HUES64 (cell line): ENCODE data around the gene PRR35. TPM values are rescaled to one million over a fixed set of nuclear protein-coding genes. Genes with fewer than 3 reads are reported as not detected.

Experiments
- H3K27ac ChIP-seq: 2 replicates; pipeline ENCODE4 v1.7.0; 2013; ENCODE audit warnings: low read depth, low read length, inconsistent platforms
- H3K27me3 ChIP-seq: 2 replicates; pipeline ENCODE4 v1.6.1; 2013; ENCODE audit warnings: mild to moderate bottlenecking, low read length; ENCODE audit not compliant: insufficient read depth
- H3K36me3 ChIP-seq: 2 replicates; pipeline ENCODE4 v1.6.1; 2013; ENCODE audit warnings: mild to moderate bottlenecking, low read length; ENCODE audit not compliant: insufficient read depth
- H3K4me1 ChIP-seq: 2 replicates; pipeline ENCODE4 v1.6.1; 2013; ENCODE audit warnings: mild to moderate bottlenecking, low read length, moderate library complexity; ENCODE audit not compliant: insufficient read depth
- H3K4me3 ChIP-seq: 2 replicates; pipeline ENCODE4 v1.5.1; 2013; ENCODE audit warnings: mild to moderate bottlenecking, low read length, moderate library complexity
- H3K9ac ChIP-seq: 2 replicates; pipeline ENCODE4 v1.6.1; 2013; ENCODE audit warnings: mild to moderate bottlenecking, low read depth, low read length
- H3K9me3 ChIP-seq: 2 replicates; pipeline ENCODE4 v1.6.1; 2013; ENCODE audit warnings: low read depth, low read length; ENCODE audit not compliant: insufficient read depth
- WGBS: fragments of 150-250, 120-280 bp; methylation state at CpG from one replicate; pipeline ENCODE4 v1.1.7; 2013; ENCODE audit warnings: missing lambda C conversion rate; 5-methylcytosine and 5-hydroxymethylcytosine counted together
- polyA plus RNA-seq, 2 experiments: library from polyadenylated mRNA; stranded (reverse); fragments of 50-300 nt; gene quantifications; one replicate each; pipeline ENCODE4 v1.2.3, GENCODE V29; 2013

The PRR35 gene
- 0.10 TPM for polyA plus RNA-seq (2013, experiment 1 of 2)
- not detected for polyA plus RNA-seq (2013, experiment 2 of 2)

- no peaks in the 10 kb centered on the region for H3K36me3 ChIP-seq
- H3K27ac ChIP-seq: no peak within 1 kb of the TSS
- H3K4me1 ChIP-seq: 0 out of 2 replicates have a peak, but pooled peaks cover 3% of the 10 kb centered on the region
- no peaks in the 10 kb centered on the region for H3K9me3 ChIP-seq
- H3K27me3 ChIP-seq: peaks cover 44% of the 10 kb centered on the region
- H3K4me3 ChIP-seq: peak within 1 kb of the TSS; percentile 39
- 1% methylated on average over 84 of the region's 84 CpGs for WGBS
- H3K9ac ChIP-seq: peak within 1 kb of the TSS; percentile 55; the same call in 1 of the 2 replicates
Measured at GRCh38 chr16:560204-560700, at the start of gene PRR35. Gene PRR35, plus strand, starts transcription at chr16:560394. Its CDS starts 2,901 bp downstream, at chr16:563295.

DNA sequence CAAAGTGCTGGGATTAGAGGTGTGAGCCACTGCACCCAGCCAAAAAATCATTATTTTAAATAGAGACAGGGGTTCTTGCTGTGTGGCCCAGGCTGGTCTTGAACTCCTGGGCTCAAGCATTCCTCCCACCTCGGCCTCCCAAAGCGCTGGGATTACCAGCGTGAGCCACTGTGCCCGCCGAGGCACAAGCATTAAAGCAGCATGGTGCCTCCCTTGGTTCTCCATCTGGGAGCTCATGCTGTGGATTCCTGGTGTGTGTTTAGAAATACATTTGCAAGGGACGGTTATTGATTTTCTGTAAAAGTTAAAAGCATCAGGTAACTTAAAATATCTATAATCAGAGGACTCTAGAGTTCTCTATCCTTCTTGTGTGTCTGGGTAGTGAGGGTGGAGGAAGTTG lies 47.4 kb upstream of the PRR35 start:
- WGBS: 93% methylated on average over 5 of the region's 6 CpGs
- Histone ChIP-seq H3K4me3 (no peak overlapping the region), H3K9ac (no peak overlapping the region), H3K27ac (no peak overlapping the region), H3K9me3 (no peaks in the 10 kb centered on the region), H3K27me3 (no peaks in the 10 kb centered on the region), H3K36me3 (peaks cover 17% of the 10 kb centered on the region; the same call in 1 of the 2 replicates), H3K4me1 (no peaks in the 10 kb centered on the region)

- Histone ChIP-seq H3K36me3 (peaks cover 17% of the 10 kb centered on the region; the same call in 1 of the 2 replicates), H3K4me3 (no peak overlapping the region), H3K27me3 (no peaks in the 10 kb centered on the region), H3K9me3 (no peaks in the 10 kb centered on the region), H3K9ac (no peak overlapping the region), H3K27ac (no peak overlapping the region), H3K4me1 (no peaks in the 10 kb centered on the region)
- WGBS: 93% methylated on average over 10 of the region's 10 CpGs
Measured at GRCh38 chr16:513950-514349, 46.2 kb upstream of the PRR35 start.

DNA sequence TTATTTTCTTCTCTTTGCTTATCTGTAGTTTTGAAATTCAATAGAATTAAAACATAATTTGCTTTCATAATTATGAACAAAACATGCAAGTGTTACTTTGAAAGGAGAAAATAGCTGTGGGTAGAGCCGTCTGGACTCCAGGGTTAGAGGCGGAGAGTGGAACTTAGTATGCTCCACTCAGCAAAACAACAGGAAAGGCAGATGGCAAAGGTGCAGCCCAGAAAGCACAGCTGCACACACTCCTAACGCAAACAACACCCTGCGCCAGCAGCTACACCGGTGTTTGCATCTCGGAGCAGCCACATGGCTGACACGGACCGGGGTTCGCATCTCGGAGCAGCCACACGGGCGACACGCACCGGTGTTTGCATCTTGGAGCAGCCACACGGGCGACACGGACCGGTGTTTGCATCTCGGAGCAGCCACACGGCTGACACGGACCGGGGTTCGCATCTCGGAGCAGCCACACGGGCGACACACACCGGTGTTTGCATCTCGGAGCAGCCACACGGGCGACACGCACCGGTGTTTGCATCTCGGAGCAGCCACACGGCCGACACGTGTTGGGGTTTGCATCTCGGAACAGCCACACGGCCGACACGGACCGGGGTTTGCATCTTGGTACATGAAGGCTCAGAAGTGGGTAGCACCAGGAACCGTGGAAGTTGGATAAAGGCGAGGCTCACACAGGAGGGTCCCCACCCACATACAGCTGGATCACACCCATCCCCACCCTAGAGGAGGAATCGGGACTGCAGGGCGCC lies 44.8 kb upstream of the PRR35 start:
- Histone ChIP-seq H3K36me3 (peaks cover 23% of the 10 kb centered on the region), H3K27me3 (no peaks in the 10 kb centered on the region), H3K4me1 (no peaks in the 10 kb centered on the region), H3K27ac (no peak overlapping the region), H3K9ac (no peak overlapping the region), H3K9me3 (no peaks in the 10 kb centered on the region), H3K4me3 (no peak overlapping the region)
- 95% methylated on average over 45 of the region's 45 CpGs for WGBS

GRCh38 chr16:515939-516226 lies 44.3 kb upstream of the PRR35 start:
- Histone ChIP-seq H3K9ac (no peak overlapping the region), H3K4me3 (no peak overlapping the region), H3K36me3 (peaks cover 27% of the 10 kb centered on the region), H3K9me3 (no peaks in the 10 kb centered on the region), H3K27ac (no peak overlapping the region), H3K4me1 (no peaks in the 10 kb centered on the region), H3K27me3 (no peaks in the 10 kb centered on the region)
- WGBS: 96% methylated on average over 11 of the region's 11 CpGs

DNA sequence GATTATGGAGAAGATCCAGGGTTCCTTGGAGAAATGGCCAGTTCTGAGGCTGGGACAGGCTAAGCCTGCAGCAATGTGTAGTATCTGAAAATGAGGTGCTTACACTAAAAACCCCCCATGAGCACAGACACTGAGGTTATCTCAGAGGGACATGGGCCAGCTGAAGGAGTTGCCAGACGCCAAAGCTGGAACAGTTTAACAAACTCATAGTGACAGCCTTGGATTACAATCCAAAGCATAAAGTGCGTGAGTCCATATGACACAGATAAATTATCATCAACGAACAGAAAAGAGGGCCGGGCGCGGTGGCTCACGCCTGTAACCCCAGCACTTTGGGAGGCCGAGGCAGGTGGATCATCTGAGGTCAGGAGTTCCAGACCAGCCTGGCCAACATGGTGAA lies 43.9 kb upstream of the PRR35 start:
- Histone ChIP-seq H3K9ac (no peak overlapping the region), H3K4me1 (no peaks in the 10 kb centered on the region), H3K27me3 (no peaks in the 10 kb centered on the region), H3K9me3 (no peaks in the 10 kb centered on the region), H3K4me3 (no peak overlapping the region), H3K27ac (no peak overlapping the region), H3K36me3 (peaks cover 30% of the 10 kb centered on the region)
- WGBS: 98% methylated on average over 8 of the region's 8 CpGs

DNA sequence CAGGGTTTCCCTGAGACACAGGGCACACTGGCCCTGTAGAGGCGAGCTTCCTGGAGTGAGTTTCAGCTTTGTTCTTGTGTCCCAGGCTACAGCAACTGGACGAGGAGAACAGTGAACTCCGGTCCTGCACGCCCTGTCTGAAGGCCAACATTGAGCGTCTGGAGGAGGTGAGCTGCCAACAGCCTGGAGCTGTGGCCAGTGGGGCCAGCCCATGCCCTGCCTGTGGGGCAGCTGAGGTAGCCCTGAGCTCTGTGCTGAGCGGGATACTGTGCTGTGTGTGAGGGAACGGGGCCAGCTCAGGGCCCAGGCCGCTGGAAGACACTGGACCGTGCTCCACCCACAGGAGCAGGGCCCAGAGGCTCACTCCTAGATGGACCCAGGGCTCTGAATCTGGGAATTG lies 41.3 kb upstream of the PRR35 start:
- H3K27ac ChIP-seq: no peak overlapping the region
- H3K4me1 ChIP-seq: no peaks in the 10 kb centered on the region
- no peaks in the 10 kb centered on the region for H3K27me3 ChIP-seq
- no peak overlapping the region for H3K4me3 ChIP-seq
- peaks cover 30% of the 10 kb centered on the region for H3K36me3 ChIP-seq
- no peaks in the 10 kb centered on the region for H3K9me3 ChIP-seq
- H3K9ac ChIP-seq: no peak overlapping the region
- 94% methylated on average over 9 of the region's 9 CpGs for WGBS

GRCh38 chr16:519425-519824 lies 40.8 kb upstream of the PRR35 start:
- H3K36me3 ChIP-seq: peaks cover 30% of the 10 kb centered on the region
- 96% methylated on average over 19 of the region's 19 CpGs for WGBS

DNA sequence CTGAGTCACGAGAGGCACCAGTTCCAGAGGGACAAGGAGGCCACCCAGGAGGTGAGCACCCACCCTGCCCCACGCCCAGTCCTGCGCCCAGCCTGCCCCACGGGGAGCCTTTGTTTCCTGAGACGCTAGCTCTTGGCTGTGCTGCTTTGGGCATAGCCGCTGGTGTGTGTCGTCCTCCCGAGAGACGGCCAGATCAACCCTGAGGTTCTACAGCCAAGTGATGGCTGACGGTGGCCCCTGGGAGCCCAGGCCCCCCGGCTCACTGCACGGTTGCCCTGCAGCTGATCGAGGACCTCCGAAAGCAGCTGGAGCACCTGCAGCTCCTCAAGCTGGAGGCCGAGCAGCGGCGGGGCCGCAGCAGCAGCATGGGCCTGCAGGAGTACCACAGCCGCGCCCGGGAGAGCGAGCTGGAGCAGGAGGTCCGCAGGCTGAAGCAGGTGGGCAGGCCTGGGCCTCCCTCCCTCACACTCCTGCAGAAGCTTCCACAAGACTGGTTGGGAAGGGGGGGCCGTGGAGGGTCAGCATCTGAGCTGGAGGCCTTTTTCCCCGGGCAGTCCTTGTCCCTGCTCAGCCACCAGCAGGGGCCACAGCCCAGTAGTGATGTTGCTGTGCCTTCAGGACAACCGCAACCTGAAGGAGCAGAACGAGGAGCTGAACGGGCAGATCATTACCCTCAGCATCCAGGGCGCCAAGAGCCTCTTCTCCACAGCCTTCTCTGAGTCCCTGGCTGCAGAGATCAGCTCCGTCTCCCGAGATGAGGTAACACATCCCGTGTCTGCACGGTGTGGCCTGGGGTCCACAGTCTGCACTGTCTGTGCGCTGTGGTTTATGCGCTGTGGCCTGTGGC lies 40.1 kb upstream of the PRR35 start:
- 95% methylated on average over 35 of the region's 35 CpGs for WGBS

More at GRCh38 chr16:519425-519824, 40.8 kb upstream of the PRR35 start:
- no peak overlapping the region for H3K9ac ChIP-seq
- H3K27me3 ChIP-seq: no peaks in the 10 kb centered on the region
- no peak overlapping the region for H3K27ac ChIP-seq
- H3K9me3 ChIP-seq: no peaks in the 10 kb centered on the region
- H3K4me1 ChIP-seq: no peaks in the 10 kb centered on the region
- H3K4me3 ChIP-seq: no peak overlapping the region

DNA sequence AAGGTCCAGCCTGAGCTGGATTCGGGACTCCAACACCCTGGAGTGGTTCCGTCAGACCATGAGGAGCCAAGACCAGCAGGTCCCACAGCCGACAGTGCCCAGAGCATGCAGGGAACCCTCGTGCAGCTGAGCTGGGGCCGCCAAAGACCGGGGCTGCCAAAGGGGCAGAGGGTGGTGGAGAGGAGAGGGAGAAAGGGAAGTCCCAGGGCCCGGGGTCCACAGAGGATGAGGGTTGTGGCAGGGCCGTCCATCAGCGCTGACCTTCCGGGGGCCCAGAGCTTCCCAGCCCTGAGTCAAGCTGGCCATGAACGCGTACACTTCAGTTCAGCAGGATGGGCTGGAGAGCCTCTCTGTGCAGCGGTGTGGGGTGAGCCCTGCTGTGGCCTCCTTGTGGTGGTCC lies 39.3 kb upstream of the PRR35 start:
- Histone ChIP-seq H3K9me3 (no peaks in the 10 kb centered on the region), H3K27ac (no peak overlapping the region), H3K27me3 (no peaks in the 10 kb centered on the region), H3K36me3 (peaks cover 24% of the 10 kb centered on the region), H3K4me1 (peaks cover 5% of the 10 kb centered on the region; the same call in 1 of the 2 replicates), H3K4me3 (no peak overlapping the region), H3K9ac (no peak overlapping the region)
- 94% methylated on average over 13 of the region's 13 CpGs for WGBS

More for the DNA sequence above, 40.1 kb upstream of the PRR35 start:
- H3K9me3 ChIP-seq: no peaks in the 10 kb centered on the region
- no peak overlapping the region for H3K9ac ChIP-seq
- H3K4me3 ChIP-seq: no peak overlapping the region
- H3K4me1 ChIP-seq: no peaks in the 10 kb centered on the region
- H3K27me3 ChIP-seq: no peaks in the 10 kb centered on the region
- peaks cover 28% of the 10 kb centered on the region for H3K36me3 ChIP-seq
- H3K27ac ChIP-seq: no peak overlapping the region
